Activated T-cell treated with anti-CD3 and anti-CD28 coated beads for 24 hours (primary cell): Measurements from ENCODE around the gene OR2M5.

Source experiments
- DNase-seq: peaks from one replicate; pipeline ENCODE4 v3.0.0-alpha.2; 2020; ENCODE audit warnings: low read depth

Gene OR2M5

DNA sequence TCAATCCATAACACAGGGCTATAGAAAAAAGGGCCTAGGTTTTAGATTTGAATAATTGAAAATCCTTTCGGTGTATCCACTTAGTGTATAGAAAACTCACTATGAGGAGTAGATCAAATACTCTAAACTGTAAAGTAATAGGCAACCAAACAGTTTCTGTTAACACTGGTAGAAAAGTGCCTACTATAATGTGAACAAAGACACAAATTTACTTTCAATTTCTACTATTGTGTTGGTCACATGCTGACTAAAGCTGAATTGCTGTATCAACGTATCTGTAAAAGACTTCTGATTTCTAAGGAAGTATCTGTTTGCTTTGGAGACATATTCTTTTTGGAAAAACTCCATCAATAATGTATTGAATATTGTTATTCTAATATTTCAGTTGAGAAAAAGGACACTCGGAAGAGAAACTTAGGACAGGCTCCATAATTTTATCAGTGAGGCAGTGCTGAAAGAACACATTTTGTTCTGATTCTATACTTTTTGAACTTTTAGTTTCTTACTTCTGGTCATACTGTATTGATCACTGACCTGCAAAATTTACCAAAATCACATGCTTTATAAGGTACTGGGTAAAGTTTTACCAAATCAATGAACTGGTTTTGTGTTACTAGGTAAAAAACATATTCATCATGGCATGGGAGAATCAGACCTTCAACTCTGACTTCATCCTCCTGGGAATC is at the start of gene OR2M5:
TSS of gene OR2M5 (plus strand) at position 636 of the 686 bp plus-strand sequence. CDS start at position 636, 0 bp downstream.
- DNase-seq: no peak

DNA sequence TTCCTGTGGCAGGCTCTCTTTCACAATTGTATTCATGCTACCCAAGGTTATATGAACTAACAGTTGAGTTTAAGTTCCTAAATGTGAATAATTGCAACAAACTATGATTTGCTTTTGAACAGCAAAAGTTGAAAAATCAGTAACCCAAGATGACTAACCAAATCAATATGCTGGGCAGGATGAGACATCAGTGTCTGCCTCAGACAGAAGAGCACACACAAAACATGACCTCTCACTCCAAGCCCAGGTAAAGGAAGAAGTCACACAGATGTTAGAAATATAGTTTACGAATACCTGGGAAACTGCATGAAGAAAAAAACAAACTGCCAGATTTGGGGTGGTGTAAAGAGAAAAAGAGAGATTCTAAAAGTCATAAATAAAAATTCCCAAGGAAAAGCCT is 46.4 kb upstream of the OR2M5 start:
- no peak for DNase-seq

- DNase-seq: no peak
Measured at GRCh38 chr1:248102847-248103246, 42.1 kb upstream of the OR2M5 start.

DNA sequence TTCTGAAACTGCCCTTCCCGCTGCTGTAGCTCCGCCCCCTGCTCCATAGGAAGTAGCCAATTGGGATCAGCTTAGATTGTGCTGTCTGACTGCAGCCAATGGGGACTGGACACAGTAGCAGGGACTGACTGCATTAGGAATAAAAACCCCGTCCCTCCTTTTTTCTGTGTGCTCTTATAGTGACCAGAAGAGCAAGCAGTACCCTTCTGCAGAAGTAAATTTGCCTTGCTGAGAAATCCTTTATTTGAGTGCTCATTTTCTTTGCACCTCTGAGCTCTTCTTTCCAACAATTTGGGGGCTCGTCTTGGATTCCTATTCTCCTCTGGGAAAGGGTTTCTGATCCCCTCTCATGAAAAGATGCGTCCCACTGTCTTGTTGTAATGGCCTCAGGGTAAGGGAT is 33.8 kb upstream of the OR2M5 start:
- DNase-seq: no peak

- no peak for DNase-seq
Measured at GRCh38 chr1:248114890-248115289, 30.1 kb upstream of the OR2M5 start.

GRCh38 chr1:248127653-248128052 is 17.3 kb upstream of the OR2M5 start:
- DNase-seq: no peak

DNA sequence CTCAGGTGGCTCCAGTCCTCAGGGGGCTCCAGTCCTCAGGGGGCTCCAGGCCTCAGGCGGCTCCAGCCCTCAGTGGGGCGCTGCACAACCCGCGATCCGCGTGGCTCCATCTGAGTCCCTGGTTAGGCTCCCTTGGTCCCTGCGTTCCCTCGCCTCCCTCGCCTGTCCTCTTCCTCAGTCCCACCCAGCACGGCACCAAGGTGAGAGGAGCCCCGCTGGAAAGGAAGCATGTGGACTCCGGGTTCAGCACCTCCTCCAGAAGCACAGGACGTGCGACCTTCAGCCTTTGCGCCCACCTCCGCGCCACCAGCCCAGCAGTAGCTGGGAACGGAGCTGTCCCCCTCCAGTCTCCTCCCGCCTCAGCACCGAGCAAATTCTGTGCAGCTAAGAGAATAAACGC is 8.1 kb upstream of the OR2M5 start:
- no peak for DNase-seq

DNA sequence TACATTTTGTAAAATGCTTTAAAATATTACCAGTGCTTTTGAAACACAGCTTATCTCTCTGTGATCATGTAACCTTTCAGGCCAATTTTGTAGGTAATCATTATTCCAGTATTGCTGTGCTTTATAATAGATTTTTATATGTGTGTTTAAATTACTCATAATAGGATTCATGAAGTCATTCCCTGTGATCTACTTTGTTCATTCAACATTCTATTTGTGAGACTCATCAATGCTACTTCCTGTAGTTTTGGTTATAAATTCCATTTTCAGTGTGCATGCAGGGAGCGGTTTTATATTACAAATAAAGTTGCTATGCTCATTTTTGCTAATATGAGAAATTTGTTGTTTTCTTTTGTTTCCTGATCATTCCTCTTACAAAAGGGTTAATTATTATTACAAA is 4.1 kb upstream of the OR2M5 start:
- DNase-seq: no peak

- DNase-seq: no peak
Measured at GRCh38 chr1:248143311-248143710, 1.6 kb upstream of the OR2M5 start.

DNA sequence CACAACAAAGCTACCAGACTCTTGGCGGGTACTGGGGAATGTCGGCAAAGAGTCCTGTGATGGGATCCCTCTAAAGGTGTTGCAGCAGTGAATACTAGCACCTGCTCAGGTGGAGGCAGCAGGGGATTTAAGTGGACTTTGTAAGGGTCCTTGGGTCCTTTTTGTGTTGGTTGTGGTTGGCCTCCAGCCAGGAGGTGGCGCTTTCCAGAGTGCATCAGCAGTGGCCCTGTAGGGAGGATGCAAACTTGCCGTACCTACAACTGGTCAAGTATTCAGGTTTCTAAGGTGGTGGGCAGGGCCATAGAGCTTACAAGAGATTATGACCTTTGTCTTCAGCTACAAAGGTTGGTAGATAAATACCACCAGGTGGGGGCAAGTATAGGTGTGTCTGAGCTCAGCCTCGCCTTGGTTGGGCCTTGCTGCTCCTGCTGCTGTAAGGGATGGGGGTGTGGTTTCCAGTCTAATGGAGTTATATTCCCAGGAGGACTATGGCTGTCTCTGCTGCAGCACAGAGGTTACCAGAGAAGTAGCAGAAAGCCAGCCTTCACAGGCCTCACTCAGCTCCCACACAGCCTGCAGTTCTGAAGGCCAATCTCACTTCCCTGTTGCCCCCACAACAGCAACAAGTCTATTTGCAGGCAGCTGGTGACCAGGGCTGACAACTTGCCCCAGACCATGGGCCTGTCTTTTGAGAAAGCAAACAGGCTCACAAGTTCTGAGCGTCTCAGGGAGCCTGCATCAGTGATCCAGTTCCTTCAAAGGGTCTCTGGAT is 7.3 kb downstream of the OR2M5 start:
- no peak for DNase-seq

DNA sequence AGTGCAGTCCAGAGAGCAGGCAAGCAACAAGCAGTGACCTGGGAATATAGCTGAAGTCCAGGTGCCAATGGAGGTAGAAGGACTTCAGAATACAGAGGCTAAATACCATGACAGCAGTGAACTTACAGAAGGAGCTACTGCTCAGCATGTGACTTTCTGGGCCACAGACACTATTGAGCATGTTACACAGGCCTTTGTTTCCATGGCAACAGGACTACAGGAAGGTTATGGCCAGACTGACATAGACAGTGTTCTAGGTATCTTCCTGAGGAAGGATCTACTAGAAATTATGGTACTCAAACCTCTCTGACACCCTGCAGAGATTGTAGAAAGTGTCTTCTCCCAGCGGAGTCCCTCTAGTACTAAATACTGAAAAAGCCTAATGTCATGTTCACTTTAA is 11.0 kb downstream of the OR2M5 start:
- DNase-seq: no peak

GRCh38 chr1:248158758-248159157 is 13.8 kb downstream of the OR2M5 start:
- DNase-seq: no peak

DNA sequence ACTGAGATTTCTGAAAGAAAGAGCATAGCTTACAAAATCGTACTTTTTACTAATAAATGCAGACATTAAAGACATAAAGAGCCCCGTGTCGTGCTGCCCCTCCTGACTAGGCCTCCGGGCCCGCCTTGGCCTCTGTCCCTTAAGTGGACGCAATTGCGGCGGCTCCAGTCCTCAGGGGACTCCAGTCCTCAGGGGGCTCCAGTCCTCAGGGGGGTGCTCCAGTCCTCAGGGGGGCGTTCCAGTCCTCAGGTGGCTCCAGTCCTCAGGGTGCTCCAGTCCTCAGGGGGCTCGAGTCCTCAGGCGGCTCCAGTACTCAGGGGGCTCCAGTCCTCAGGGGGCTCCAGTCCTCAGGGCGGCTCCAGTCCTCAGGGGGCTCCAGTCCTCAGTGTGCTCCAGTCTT is 19.1 kb downstream of the OR2M5 start:
- DNase-seq: no peak

DNA sequence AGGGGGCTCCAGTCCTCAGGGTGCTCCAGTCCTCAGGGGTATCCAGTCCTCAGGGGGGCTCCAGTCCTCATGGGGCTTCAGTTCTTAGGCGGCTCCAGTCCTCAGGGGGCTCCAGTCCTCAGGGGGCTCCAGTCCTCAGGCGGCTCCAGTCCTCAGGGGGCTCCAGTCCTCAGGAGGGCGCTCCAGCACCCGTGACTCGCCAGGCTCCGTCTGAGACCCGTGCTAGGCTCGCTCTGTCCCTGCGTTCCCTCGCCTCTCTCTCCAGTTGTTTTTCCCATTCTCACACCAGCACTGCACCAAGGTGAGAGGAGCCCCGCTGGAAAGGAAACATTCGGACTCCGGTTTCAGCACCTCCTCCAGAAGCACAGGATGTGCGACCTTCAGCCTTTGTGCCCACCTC is 20.2 kb downstream of the OR2M5 start:
- no peak for DNase-seq

GRCh38 chr1:248174521-248174920 is 29.6 kb downstream of the OR2M5 start, which contains the start of gene OR2M2:
Gene OR2M2 (plus strand): TSS chr1:248174821. CDS start chr1:248179986, 5,165 bp downstream.
- no peak for DNase-seq

DNA sequence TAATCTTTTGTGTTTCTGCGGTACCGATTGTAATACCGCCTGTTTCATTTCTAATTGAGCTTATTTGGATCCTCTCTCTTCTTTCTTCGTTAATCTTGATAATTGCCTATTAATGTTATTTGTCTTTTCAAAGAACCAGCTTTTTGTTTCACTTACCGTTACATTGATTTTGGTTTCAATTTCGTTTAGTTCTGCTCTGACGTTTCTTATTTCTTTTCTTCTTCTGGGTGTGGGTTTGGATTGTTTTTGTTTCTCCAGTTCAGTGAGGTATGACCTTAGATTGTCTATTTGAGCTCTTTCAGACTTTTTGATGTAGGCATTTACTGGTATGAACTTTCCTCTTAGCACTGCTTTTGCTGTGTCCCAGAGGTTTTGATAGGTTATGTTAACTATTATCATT is 39.0 kb downstream of the OR2M5 start:
- DNase-seq: no peak

DNA sequence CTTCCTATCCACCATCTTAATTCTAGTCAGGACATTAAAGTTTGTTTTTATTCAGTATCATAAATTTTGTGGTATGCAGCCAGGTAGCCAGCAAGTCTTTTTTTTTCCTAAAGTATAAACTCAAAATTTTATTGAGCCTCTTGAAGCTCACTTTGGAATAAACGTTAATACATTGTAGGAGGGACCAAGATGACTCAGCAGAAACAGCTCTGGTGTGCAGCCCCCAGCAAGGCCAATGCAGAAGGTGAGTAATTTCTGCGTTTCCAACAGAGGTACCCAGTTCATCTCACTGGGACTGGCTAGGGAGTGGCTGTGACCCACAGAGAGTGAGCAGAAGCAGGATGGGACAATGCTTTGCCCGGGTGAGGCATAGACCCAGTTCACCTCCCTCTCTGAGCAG is 42.4 kb downstream of the OR2M5 start:
- no peak for DNase-seq

GRCh38 chr1:248189026-248189425 is 44.1 kb downstream of the OR2M5 start:
- DNase-seq: no peak

GRCh38 chr1:248194117-248194516 is 49.2 kb downstream of the OR2M5 start:
- DNase-seq: no peak
